Hindlimb muscle (tissue), 1 donor: ENCODE measurements around the gene MUC20. TPM values are rescaled to one million over a fixed set of nuclear protein-coding genes. Genes with fewer than 3 reads are reported as not detected.
"Not testable (repeated sequence)": the region's sequence is repeated elsewhere in the genome, so short reads cannot be mapped to it uniquely, and the experiment has no call there.

ENCODE experiments used
- DNase-seq: peaks from one replicate; pipeline ENCODE4 v3.0.0-alpha.2; 2013
- polyA plus RNA-seq: library from polyadenylated mRNA; unstranded; fragments of 120-200 nt; gene quantifications from one replicate; pipeline ENCODE4 v1.2.1, GENCODE V29; 2013; ENCODE audit not compliant: insufficient read length

Gene MUC20, protein sequence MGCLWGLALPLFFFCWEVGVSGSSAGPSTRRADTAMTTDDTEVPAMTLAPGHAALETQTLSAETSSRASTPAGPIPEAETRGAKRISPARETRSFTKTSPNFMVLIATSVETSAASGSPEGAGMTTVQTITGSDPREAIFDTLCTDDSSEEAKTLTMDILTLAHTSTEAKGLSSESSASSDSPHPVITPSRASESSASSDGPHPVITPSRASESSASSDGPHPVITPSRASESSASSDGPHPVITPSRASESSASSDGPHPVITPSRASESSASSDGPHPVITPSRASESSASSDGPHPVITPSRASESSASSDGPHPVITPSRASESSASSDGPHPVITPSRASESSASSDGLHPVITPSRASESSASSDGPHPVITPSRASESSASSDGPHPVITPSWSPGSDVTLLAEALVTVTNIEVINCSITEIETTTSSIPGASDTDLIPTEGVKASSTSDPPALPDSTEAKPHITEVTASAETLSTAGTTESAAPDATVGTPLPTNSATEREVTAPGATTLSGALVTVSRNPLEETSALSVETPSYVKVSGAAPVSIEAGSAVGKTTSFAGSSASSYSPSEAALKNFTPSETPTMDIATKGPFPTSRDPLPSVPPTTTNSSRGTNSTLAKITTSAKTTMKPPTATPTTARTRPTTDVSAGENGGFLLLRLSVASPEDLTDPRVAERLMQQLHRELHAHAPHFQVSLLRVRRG
- polyA plus RNA-seq: 6.6 TPM

DNA sequence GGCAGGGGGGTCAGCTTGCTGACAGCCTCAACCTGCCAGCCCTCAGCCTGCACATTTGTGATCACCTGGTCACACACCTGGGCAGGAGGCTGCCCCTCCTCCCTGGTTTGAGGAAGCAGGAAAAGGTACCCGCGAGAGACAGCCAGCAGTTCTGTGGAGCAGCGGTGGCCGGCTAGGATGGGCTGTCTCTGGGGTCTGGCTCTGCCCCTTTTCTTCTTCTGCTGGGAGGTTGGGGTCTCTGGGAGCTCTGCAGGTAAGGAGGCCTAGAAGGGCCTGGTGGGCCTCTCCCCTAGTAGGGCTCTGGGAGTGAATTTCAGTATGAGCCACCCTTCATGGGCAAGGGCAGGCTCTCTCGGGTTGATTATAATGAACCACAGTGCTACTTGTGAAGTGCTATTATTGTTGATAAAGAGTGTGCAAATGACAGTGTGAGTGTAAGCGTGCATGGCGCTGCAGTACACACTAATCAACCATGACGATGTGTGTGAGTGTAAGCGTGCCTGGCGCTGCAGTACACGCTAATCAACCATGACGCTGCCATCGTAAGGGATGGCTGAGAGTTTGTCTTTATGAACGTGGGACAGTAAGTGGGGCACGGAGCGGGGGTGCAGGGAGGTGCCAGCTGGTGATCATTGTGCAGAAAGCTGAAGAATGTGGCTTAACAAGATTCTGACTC, at the start of gene MUC20:
Gene MUC20 (plus strand): TSS at position 148 of the 676 bp plus-strand sequence. CDS start 30 bp downstream, at position 178.
- not testable (repeated sequence) for DNase-seq

GRCh38 chr3:195671283-195671682, 49.5 kb upstream of the MUC20 start:
- not testable (repeated sequence) for DNase-seq

GRCh38 chr3:195673711-195674110, 47.1 kb upstream of the MUC20 start:
- DNase-seq: not testable (repeated sequence)

- not testable (repeated sequence) for DNase-seq
These were observed 42.3 kb upstream of the MUC20 start for GRCh38 chr3:195678391-195679015.

DNA sequence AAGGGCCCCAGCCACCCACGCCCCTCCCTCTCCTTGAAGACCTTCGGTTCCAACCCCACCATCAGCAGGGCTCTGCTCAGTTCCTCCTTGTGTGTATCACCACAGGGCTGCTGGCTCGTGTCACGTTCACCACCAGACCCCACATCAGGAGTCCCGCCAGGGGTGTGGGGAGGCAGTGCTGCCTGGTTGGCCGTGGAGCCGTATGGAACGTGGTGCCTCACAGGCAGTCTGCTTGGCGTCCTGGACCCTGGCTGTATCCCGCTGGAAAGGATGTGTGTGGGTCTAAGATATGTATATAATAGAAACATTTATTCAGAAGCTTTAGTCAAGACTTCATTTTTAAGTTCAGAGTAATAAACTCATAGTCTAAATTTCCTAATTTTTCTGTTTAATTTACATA, 40.1 kb upstream of the MUC20 start:
- not testable (repeated sequence) for DNase-seq

GRCh38 chr3:195681458-195682103, 39.2 kb upstream of the MUC20 start:
- not testable (repeated sequence) for DNase-seq

DNA sequence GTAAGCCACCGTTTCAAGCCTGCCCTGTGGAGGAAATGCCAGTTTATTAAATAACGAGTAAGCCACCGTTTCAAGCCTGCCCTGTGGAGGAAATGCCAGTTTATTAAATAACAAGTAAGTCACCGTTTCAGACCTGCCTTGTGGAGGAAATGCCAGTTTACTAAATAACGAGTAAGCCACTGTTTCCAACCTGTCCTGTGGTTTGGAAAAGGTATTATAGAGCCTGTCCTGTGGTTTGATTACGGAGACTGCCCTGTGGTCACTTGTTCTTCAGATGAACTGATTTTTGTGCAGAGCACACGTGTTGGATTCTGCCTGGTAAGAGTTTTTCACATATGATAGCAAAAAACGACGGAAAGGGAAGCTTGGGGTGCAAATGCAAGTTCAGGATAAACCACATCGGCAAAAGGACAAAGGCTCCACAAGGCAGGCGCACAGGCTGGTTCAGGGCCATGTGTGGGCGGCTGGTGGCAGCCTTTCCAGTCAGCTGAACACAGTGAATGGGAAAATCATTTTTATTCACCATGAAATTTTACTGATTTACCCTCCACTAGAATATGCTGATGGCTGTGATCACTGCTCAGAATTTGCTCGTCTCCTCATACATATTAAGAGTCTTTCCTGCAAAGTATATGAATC, 38.6 kb upstream of the MUC20 start:
- not testable (repeated sequence) for DNase-seq

GRCh38 chr3:195683722-195684526, 36.9 kb upstream of the MUC20 start:
- not testable (repeated sequence) for DNase-seq

DNA sequence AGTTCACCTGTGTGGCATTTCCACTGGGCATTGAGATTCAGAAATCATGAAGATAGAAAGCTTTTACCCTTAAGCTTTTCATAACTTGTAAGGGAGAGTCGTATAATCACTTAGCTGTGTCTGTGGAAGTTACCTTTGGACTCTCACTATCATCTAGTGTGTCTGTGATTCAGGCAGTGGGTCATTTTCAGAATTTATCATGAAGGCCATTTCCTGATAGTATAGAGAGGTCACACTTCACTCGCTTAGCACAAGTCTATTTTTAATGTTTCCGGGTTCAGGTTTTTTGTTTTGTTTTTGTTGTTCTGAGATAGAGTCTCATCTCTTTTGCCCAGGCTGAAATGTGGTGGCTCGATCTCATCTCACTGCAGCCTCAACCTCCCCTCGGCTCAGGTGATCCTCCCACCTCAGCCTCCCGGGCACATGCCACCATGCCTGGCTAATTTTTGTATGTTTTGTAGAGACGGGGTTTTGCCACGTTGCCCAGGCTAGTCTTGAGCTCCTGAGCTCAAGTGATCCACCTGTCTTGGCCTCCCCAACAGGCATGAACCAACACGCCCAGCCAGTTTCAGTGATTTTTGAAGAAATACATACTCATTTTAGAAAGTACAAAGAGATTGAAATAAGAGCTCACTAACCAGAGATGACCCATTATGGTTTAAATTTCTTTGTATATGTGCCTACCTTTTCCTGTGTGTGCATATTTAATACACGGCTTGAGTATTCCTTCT, 36.1 kb upstream of the MUC20 start:
- DNase-seq: not testable (repeated sequence)

DNA sequence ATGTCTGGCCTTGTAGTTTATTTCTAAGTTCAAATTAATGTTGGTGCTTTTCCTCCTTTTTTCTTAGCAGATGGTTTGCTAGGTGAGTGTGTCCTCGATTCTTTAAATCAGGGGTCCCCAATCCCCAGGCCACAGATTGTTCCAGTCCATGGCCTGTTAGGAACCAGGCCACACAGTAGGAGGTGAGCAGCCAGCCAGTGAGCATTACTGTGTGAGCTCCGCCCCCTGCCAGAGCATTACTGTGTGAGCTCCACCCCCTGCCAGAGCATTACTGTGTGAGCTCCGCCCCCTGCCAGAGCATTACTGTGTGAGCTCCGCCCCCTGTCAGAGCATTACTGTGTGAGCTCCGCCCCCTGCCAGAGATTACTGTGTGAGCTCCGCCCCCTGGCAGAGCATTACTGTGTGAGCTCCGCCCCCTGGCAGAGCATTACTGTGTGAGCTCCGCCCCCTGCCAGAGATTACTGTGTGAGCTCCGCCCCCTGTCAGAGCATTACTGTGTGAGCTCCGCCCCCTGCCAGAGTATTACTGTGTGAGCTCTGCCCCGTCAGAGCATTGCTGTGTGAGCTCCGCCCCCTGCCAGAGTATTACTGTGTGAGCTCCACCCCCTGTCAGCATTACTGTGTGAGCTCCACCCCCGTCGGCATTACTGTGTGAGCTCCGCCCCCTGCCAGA, 34.1 kb upstream of the MUC20 start:
- DNase-seq: not testable (repeated sequence)

- DNase-seq: not testable (repeated sequence)
These were observed 33.5 kb upstream of the MUC20 start for GRCh38 chr3:195687209-195687760.

DNA sequence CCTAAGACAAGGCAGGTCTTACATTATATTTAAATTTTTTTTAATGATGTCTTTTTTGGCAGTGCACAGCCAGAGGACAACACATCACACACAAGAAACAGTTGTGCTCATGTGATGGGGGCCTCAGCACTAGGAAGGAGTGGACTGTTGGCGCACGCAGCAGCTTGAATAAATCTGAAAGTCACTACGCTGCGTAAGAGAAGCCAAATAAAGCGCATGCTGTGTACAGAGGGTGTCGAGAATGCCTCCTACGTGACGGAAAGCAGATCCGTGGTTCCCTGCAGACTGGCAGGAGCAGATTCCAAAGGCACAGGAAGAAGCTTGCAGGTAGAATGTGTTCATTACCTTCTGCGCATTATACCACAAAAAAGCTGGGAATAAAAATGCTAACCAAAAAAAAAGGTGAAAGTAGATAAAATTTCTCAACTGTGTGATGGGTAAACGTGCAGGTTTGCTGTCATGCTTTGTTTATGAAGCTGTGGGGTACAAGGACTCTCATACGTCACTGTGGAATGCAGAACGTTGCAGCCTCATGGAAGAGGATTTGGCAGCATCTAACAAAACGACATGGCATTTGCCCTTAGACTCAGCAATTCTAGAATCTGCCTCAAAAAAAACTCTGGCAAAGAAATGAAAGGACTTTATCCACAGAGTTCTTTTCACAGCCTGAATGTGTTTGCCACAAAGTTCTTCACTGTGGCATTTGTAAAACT, 32.2 kb upstream of the MUC20 start:
- DNase-seq: not testable (repeated sequence)

GRCh38 chr3:195689184-195690070, 31.4 kb upstream of the MUC20 start:
- not testable (repeated sequence) for DNase-seq

GRCh38 chr3:195690951-195691350, 29.8 kb upstream of the MUC20 start:
- no peak for DNase-seq

DNA sequence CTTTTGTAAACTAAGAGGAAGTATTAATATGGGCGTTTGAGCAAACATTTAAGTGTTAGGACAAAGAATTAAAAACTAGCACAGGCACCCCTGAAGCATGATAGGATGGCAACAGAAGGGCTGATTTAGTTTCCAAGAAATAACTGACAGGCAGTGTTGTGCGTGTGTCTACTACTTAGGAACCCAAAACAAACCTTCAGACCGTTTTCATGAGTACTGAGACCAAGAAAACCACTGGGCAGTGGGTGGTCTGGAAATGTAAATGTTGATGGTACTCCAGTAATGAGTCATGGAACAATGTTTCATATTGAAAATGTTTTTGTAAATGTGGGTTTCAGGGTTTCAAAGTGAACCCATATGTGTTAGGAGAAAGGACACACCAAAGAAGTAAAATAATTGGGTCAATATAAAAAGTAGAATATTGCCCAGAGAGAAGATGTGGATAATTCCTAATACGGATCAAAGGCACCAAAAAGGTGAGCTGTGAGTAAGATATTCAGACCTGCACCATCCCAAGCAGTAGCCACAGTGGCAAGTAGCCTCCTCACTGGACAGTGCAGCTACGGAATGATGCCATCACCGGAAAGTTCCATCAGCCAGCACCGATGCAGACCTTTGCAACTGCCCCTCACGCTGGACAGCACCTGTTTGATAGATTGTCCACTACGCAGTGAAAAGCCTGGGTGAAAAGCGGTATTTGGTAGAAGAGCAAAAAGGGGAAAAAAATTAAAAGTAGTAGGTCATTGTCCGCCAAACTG, 29.0 kb upstream of the MUC20 start:
- DNase-seq: not testable (repeated sequence)

DNA sequence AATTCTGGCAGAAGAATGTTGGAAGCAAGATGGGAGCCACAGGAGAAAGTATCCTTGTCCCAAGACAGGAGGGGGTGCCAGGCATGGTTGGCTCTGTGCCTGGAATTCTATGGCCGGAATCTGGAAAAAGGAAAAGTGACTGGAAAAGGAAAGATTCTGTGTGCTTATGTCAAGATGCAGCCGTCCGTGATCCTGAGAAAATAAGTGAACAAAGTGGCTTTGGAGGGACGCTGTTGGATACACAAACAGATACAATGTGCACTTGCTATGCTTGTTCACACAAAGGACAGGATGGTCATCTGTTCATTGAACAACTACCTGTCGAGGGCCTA, 28.5 kb upstream of the MUC20 start:
- peak; percentile 32 for DNase-seq
